ENCODE measurements around the gene INSC. TPM values are rescaled to one million over a fixed set of nuclear protein-coding genes. Genes with fewer than 3 reads are reported as not detected.

The INSC gene
- total and polyA plus RNA-seq, 2 experiments from 2014 or later = 0.10 TPM; not detected in 1

DNA sequence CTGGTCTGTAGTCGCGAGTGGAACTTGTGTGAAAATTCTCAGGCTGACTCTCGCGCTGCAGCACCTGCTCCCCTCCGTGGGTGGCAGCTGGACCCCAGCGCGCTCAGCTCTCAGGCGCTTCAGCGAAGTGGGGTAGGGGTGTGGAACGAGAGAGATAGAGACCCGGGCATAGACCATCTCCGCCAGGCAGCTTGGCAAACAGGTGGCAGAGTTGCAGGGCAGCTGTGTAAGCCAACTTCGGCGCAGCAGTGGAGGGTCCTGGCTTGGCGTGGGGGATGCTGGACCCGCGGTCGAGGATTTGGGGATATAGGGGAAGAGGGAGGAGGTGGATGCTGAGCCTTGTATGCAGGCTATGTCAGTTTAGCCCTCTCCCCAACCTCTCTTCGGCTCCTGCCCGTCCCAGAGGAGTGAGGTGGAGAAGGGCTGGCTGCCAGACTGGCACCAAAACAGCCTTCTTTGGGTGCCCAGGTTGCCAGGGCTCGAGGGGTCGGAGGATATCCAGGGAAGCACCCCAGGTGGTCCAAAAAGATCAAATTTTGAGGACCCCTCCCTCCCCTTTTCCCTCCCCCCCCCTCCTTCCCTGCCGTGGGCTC is 42.1 kb upstream of the INSC start:
- peak overlapping the region; percentile 99 for H3K4me2 ChIP-seq
- H3K36me3 ChIP-seq (replicated peaks; ENCODE audit: insufficient read depth, low read depth) = no peaks in the 10 kb centered on the region
- no peak overlapping the region for H2AFZ ChIP-seq
- H3K79me2 ChIP-seq = no peaks in the 10 kb centered on the region
- H3K4me3 ChIP-seq = no peak overlapping the region
- H3K27me3 ChIP-seq = peaks cover 20% of the 10 kb centered on the region
- DNase-seq (ENCODE audit: low spot score) = no peak
- no peak for TF ChIP-seq EZH2phosphoT487 (IDR thresholded peaks at IDR 0.05; ENCODE audit: low read depth, severe bottlenecking, unreplicated experiment)
- TF ChIP-seq, protein P1, sequence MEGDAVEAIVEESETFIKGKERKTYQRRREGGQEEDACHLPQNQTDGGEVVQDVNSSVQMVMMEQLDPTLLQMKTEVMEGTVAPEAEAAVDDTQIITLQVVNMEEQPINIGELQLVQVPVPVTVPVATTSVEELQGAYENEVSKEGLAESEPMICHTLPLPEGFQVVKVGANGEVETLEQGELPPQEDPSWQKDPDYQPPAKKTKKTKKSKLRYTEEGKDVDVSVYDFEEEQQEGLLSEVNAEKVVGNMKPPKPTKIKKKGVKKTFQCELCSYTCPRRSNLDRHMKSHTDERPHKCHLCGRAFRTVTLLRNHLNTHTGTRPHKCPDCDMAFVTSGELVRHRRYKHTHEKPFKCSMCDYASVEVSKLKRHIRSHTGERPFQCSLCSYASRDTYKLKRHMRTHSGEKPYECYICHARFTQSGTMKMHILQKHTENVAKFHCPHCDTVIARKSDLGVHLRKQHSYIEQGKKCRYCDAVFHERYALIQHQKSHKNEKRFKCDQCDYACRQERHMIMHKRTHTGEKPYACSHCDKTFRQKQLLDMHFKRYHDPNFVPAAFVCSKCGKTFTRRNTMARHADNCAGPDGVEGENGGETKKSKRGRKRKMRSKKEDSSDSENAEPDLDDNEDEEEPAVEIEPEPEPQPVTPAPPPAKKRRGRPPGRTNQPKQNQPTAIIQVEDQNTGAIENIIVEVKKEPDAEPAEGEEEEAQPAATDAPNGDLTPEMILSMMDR (IDR thresholded peaks at IDR 0.05; ENCODE audit: poor library complexity) = no peak
- TF ChIP-seq EZH2 (IDR thresholded peaks at IDR 0.05; ENCODE audit: borderline replicate concordance) = no peak
- H3K4me1 ChIP-seq (ENCODE audit: insufficient read depth) = peaks cover 17% of the 10 kb centered on the region
- H3K27ac ChIP-seq = no peak overlapping the region
- H3K9me2 ChIP-seq (replicated peaks; ENCODE audit: insufficient read depth) = no peaks in the 10 kb centered on the region
- no peaks in the 10 kb centered on the region for H4K20me1 ChIP-seq (ENCODE audit: insufficient read depth, poor library complexity, severe bottlenecking)
- 90% methylated on average over 19 of the region's 23 CpGs for WGBS (ENCODE audit: low lambda C conversion rate, missing lambda C conversion rate)
- H3K9me3 ChIP-seq (ENCODE audit: low read depth) = no peaks in the 10 kb centered on the region

DNA sequence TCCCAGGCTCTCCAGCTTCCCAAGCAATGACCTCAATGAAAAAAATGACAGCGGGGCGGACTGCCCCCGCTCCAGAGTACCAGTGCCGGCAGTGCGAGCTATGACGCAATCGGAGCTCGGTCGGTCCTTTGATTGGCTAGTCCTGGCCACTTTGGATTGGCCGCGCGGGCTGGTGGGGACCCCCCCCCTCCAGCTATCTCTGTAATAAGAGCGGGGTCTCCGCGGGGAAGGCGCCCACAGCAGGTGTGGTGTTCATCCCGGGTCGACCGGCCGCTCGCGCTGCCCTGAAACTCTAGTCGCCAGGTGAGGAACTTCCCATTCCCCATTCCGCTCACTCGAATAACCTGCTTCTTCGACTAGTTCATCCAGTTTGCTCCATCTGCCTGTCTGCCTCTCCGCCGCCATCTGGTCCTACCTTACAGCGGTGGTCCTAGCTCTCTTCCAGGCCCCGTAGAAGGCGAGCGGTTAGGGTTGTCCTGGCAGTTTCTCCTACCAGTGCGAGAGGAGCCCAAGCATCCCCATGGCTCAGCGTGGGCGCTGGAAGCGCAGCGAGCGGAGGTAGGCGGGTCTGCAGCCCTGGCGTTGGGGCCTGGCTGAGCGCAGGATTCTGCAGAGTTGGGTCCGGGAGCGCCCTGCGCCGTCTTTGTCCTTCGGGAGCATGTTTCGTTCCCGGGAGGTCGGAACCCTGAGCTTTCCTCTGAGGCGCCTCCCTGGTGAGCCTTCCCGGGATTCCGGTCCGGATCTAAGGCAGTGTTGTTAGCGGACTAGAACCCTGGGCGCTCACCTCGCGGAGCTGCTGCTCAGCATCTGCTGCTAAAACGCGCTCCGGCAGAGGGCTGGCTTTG is 41.1 kb upstream of the INSC start, which contains the start of gene CALCB:
Gene CALCB (plus strand): TSS at position 233 of the 845 bp plus-strand sequence. CDS start 1,126 bp downstream, outside the sequence.
- peak within 1 kb of the TSS; percentile 99 for H3K4me2 ChIP-seq
- H3K27me3 ChIP-seq = peaks cover 23% of the 10 kb centered on the region
- peak; percentile 55 for DNase-seq (ENCODE audit: low spot score)
- peak within 1 kb of the TSS; percentile 67 for H2AFZ ChIP-seq
- no peaks in the 10 kb centered on the region for H4K20me1 ChIP-seq (ENCODE audit: insufficient read depth, poor library complexity, severe bottlenecking)
- no peaks in the 10 kb centered on the region for H3K79me2 ChIP-seq
- H3K36me3 ChIP-seq (replicated peaks; ENCODE audit: insufficient read depth, low read depth) = no peaks in the 10 kb centered on the region
- no peaks in the 10 kb centered on the region for H3K9me2 ChIP-seq (replicated peaks; ENCODE audit: insufficient read depth)
- 2% methylated on average over 59 of the region's 60 CpGs for WGBS (ENCODE audit: low lambda C conversion rate, missing lambda C conversion rate)
- no peaks in the 10 kb centered on the region for H3K9me3 ChIP-seq (ENCODE audit: low read depth)
- TF ChIP-seq EZH2 (IDR thresholded peaks at IDR 0.05; ENCODE audit: borderline replicate concordance) (peak; percentile 22), EZH2phosphoT487 (IDR thresholded peaks at IDR 0.05; ENCODE audit: low read depth, severe bottlenecking, unreplicated experiment) (no peak)
- TF ChIP-seq, protein P1 (IDR thresholded peaks at IDR 0.05; ENCODE audit: poor library complexity) = no peak
- no peak within 1 kb of the TSS for H3K27ac ChIP-seq
- peak within 1 kb of the TSS; percentile 61 for H3K4me3 ChIP-seq
- H3K4me1 ChIP-seq (ENCODE audit: insufficient read depth) = peaks cover 17% of the 10 kb centered on the region

DNA sequence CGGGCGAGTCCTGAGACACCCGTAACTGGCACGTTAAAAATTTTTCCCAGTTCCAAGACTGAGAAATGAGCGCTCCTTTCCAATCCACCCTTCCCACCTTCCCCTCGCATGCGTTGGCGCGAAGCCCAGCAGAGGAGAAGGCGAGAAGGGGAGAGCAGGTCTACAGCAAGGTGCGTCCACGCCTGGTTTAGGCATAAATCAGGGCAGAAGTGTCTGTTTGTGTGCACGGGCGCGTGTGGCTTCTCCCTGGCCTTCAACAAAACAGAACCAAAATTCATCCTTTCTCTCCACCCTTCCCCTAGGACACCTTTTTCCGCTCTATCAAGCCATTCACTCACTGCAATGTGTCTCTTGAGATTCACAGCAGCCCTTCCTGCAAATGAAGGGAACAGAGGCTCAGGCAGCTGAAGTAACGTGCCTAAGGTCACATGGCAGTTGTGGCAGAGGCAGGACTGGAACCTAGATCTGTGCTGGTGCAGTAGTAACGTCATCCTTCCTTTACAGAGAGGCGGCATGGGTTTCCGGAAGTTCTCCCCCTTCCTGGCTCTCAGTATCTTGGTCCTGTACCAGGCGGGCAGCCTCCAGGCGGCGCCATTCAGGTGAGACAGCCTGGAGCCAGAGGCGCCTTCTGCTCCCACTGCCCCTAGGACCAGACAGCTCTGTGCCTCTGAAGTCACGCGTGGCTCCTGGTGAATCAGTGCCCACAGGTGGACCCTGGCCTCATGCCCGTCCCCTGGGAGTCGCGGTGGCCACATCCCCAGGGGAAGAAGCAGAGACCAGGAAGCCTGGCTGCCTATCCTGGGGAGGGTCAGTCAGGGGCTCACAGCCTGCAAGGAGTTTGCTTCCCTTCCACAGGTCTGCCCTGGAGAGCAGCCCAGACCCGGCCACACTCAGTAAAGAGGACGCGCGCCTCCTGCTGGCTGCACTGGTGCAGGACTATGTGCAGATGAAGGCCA is 40.2 kb upstream of the INSC start:
- Histone ChIP-seq H4K20me1 (ENCODE audit: insufficient read depth, poor library complexity, severe bottlenecking) (no peaks in the 10 kb centered on the region), H3K27me3 (peaks cover 23% of the 10 kb centered on the region), H2AFZ (peak overlapping the region; percentile 67), H3K4me3 (peak overlapping the region; percentile 61), H3K4me2 (peak overlapping the region; percentile 99), H3K27ac (no peak overlapping the region), H3K4me1 (ENCODE audit: insufficient read depth) (peaks cover 17% of the 10 kb centered on the region), H3K9me2 (replicated peaks; ENCODE audit: insufficient read depth) (no peaks in the 10 kb centered on the region), H3K79me2 (no peaks in the 10 kb centered on the region), H3K9me3 (ENCODE audit: low read depth) (no peaks in the 10 kb centered on the region), H3K36me3 (replicated peaks; ENCODE audit: insufficient read depth, low read depth) (no peaks in the 10 kb centered on the region)
- TF ChIP-seq, protein P1 (IDR thresholded peaks at IDR 0.05; ENCODE audit: poor library complexity) = peak; percentile 76
- no peak for TF ChIP-seq EZH2 (IDR thresholded peaks at IDR 0.05; ENCODE audit: borderline replicate concordance)
- DNase-seq (ENCODE audit: low spot score) = peak; percentile 92
- WGBS (ENCODE audit: low lambda C conversion rate, missing lambda C conversion rate) = 8% methylated on average over 33 of the region's 33 CpGs
